NOMO-1 treated with DMSO at 0.1 percent for 48 hours (cell line): Measurements from ENCODE around the gene APIP.
"Not testable (repeated sequence)": the region's sequence is repeated elsewhere in the genome, so short reads cannot be mapped to it uniquely, and the experiment has no call there.

Experiments used
- DNase-seq: peaks from one replicate; lab custom pipeline; 2025; ENCODE audit not compliant: unreplicated experiment; lab: John Stamatoyannopoulos, UW

The APIP gene

GRCh38 chr11:34926101-34926830 is 10.1 kb upstream of the APIP start:
- peak; percentile 73 for DNase-seq

GRCh38 chr11:34924714-34925113 is 8.5 kb upstream of the APIP start:
- DNase-seq, result no peak

- DNase-seq, result no peak
Measured at GRCh38 chr11:34921156-34921555, 5.0 kb upstream of the APIP start.

- DNase-seq, result peak; percentile 14
Measured at GRCh38 chr11:34916843-34917770, 928 bp upstream of the APIP start.

GRCh38 chr11:34915136-34916014 is 804 bp downstream of the APIP start:
- peak; percentile 63 for DNase-seq

GRCh38 chr11:34913556-34913955 is 2.6 kb downstream of the APIP start:
- not testable (repeated sequence) for DNase-seq

- no peak for DNase-seq
Measured at GRCh38 chr11:34911676-34912075, 4.5 kb downstream of the APIP start.

GRCh38 chr11:34910817-34911216 is 5.4 kb downstream of the APIP start:
- DNase-seq, result no peak

GRCh38 chr11:34909955-34910354 is 6.2 kb downstream of the APIP start:
- peak; percentile 62 for DNase-seq

GRCh38 chr11:34909415-34909814 is 6.8 kb downstream of the APIP start:
- no peak for DNase-seq

- DNase-seq, result no peak
Measured at GRCh38 chr11:34907934-34908593, 8.1 kb downstream of the APIP start.

GRCh38 chr11:34905666-34906065 is 10.5 kb downstream of the APIP start:
- no peak for DNase-seq

- no peak for DNase-seq
Measured at GRCh38 chr11:34904421-34904955, 11.7 kb downstream of the APIP start.

GRCh38 chr11:34899633-34900016 is 16.6 kb downstream of the APIP start:
- no peak for DNase-seq

- no peak for DNase-seq
Measured at GRCh38 chr11:34898474-34898873, 17.7 kb downstream of the APIP start.

- DNase-seq, result no peak
Measured at GRCh38 chr11:34897171-34897870, 18.9 kb downstream of the APIP start.

- DNase-seq, result not testable (repeated sequence)
Measured at GRCh38 chr11:34896191-34896590, 20.0 kb downstream of the APIP start.

- DNase-seq, result no peak
Measured at GRCh38 chr11:34893416-34893815, 22.8 kb downstream of the APIP start.

GRCh38 chr11:34891611-34892010 is 24.6 kb downstream of the APIP start:
- DNase-seq, result no peak

- peak; percentile 51 for DNase-seq
Measured at GRCh38 chr11:34890812-34891211, 25.4 kb downstream of the APIP start.
